ENCODE results near the gene MLYCD.

Gene MLYCD

GRCh38 chr16:83934684-83934977 is 35.7 kb downstream of the MLYCD start:
- no peak for TF ChIP-seq CTCF (IDR thresholded peaks at IDR 0.05; ENCODE audit: low read depth, low read length)

GRCh38 chr16:83935005-83935857 is 36.3 kb downstream of the MLYCD start:
- no peak for DNase-seq
- H3K4me3 ChIP-seq (ENCODE audit: low read depth, low read length): no peak overlapping the region
- no peak for TF ChIP-seq CTCF (IDR thresholded peaks at IDR 0.05; ENCODE audit: low read depth, low read length)
- H3K27me3 ChIP-seq: peaks cover 2% of the 10 kb centered on the region
- H3K4me1 ChIP-seq: no peaks in the 10 kb centered on the region
- no peaks in the 10 kb centered on the region for H3K36me3 ChIP-seq
- H3K9me3 ChIP-seq: no peaks in the 10 kb centered on the region

More at GRCh38 chr16:83934684-83934977, 35.7 kb downstream of the MLYCD start:
- no peaks in the 10 kb centered on the region for H3K9me3 ChIP-seq
- no peak for DNase-seq
- no peak overlapping the region for H3K4me3 ChIP-seq (ENCODE audit: low read depth, low read length)
- H3K4me1 ChIP-seq: no peaks in the 10 kb centered on the region
- no peaks in the 10 kb centered on the region for H3K36me3 ChIP-seq
- H3K27me3 ChIP-seq: peaks cover 5% of the 10 kb centered on the region

GRCh38 chr16:83935858-83936255 is 36.9 kb downstream of the MLYCD start:
- H3K27me3 ChIP-seq: no peaks in the 10 kb centered on the region; the same call in none of the 2 replicates
- no peak for TF ChIP-seq CTCF (IDR thresholded peaks at IDR 0.05; ENCODE audit: low read depth, low read length)
- no peak overlapping the region for H3K4me3 ChIP-seq (ENCODE audit: low read depth, low read length)
- H3K9me3 ChIP-seq: no peaks in the 10 kb centered on the region
- no peaks in the 10 kb centered on the region for H3K4me1 ChIP-seq
- DNase-seq: no peak
- no peaks in the 10 kb centered on the region for H3K36me3 ChIP-seq

GRCh38 chr16:83936581-83937165 is 37.8 kb downstream of the MLYCD start:
- Histone ChIP-seq H3K4me1 (no peaks in the 10 kb centered on the region), H3K4me3 (ENCODE audit: low read depth, low read length) (no peak overlapping the region), H3K27me3 (no peaks in the 10 kb centered on the region; the same call in none of the 2 replicates), H3K9me3 (no peaks in the 10 kb centered on the region), H3K36me3 (no peaks in the 10 kb centered on the region)
- TF ChIP-seq CTCF (IDR thresholded peaks at IDR 0.05; ENCODE audit: low read depth, low read length): no peak
- no peak for DNase-seq

DNA sequence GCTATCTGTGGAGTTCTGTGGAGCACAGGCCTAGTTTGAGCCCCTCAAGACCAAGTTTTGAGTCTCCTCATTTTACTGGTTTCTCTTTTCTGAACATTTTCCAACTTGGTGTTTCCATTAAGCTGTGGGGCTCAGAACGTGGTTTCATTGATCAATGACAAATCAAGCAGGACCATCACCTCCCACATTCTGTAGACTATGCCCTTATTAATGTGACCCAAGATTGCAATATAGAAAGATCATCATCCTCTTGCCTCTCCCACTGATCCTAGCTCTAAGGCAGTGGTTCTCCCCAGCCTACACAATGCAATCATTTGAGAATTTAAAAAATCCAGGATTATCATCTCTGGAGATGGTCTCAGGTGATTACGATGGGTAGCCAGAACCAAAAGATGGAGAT is 38.4 kb downstream of the MLYCD start:
- H3K9me3 ChIP-seq: no peaks in the 10 kb centered on the region
- no peak for DNase-seq
- H3K4me1 ChIP-seq: no peaks in the 10 kb centered on the region
- TF ChIP-seq CTCF (IDR thresholded peaks at IDR 0.05; ENCODE audit: low read depth, low read length): no peak
- H3K4me3 ChIP-seq (ENCODE audit: low read depth, low read length): no peak overlapping the region
- H3K27me3 ChIP-seq: no peaks in the 10 kb centered on the region; the same call in 1 of the 2 replicates
- no peaks in the 10 kb centered on the region for H3K36me3 ChIP-seq
